ENCODE data around the gene SLC6A8.

DNA sequence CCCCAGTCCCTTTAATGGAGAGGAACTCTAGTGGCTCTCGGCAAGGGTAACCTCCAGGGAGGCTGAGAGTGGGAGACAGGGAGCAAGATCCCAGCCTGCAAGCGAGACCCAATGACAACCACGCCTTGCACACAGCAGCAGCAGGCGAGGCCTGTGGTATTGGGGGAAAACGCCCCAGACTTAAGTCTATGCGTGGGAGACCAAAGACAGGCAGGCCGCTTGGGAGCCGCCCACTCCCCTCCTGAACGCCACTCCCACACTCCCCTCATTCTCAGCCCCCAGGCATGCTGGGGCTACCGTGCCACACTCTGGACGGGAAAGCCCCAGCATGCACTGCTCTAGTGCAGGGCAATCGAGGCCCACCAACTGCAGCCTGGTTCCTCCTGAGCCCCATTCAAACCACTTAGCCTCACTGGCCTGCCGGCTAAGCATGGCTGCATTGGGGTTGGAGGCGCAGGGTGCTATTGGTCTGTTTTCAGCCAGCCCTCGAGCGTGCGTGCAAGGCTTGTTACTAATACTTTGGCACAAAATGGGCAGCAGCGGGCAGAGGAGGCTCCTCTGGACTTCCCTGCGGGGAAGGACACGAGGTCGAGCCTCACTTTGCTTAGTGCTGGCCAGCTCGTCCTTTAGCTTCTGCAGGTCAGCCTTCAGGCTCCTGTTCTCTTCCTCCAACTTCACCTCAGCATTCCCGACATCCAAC is 14.8 kb downstream of the SLC6A8 start:
- no peak for TF ChIP-seq TAF1 (IDR thresholded peaks at IDR 0.05; ENCODE audit: low read depth)
- TF ChIP-seq, protein P1, sequence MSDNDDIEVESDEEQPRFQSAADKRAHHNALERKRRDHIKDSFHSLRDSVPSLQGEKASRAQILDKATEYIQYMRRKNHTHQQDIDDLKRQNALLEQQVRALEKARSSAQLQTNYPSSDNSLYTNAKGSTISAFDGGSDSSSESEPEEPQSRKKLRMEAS (IDR thresholded peaks at IDR 0.05): no peak
- no peak for TF ChIP-seq TCF12 (IDR thresholded peaks at IDR 0.05; ENCODE audit: low read depth)
- no peak for TF ChIP-seq EP300 (IDR thresholded peaks at IDR 0.05; ENCODE audit: borderline replicate concordance)
- TF ChIP-seq YY1 (IDR thresholded peaks at IDR 0.05; ENCODE audit: low read depth): no peak
- TF ChIP-seq NFIC (IDR thresholded peaks at IDR 0.05): no peak
- no peak for TF ChIP-seq ZBTB7A (IDR thresholded peaks at IDR 0.05; ENCODE audit: low read depth)

Data from Ishikawa (cell line).